Trophoblast cell (in vitro differentiated cells and primary cell): ENCODE measurements around the gene RBL1.
A peak's percentile ranks its signal among the peaks of the same experiment; 100 is the strongest.
"Not testable (repeated sequence)": the region's sequence is repeated elsewhere in the genome, so short reads cannot be mapped to it uniquely, and the experiment has no call there.

ENCODE experiments used
- DNase-seq, 2 donors: peaks; one replicate each; pipeline ENCODE4 v3.0.0-alpha.2; 2016
- H2AFZ ChIP-seq: 2 replicates; pipeline ENCODE4 v1.6.1; 2013; ENCODE audit warnings: low read length, moderate library complexity, mild to moderate bottlenecking; ENCODE audit not compliant: insufficient read depth, poor library complexity
- H2AK5ac ChIP-seq: 2 replicates; pipeline ENCODE4 v1.6.1; 2013; ENCODE audit warnings: mild to moderate bottlenecking, low read length
- H2BK120ac ChIP-seq: 2 replicates; pipeline ENCODE4 v1.6.1; 2013; ENCODE audit warnings: low read length, mild to moderate bottlenecking, moderate library complexity; ENCODE audit not compliant: insufficient read depth, poor library complexity
- H2BK12ac ChIP-seq: 2 replicates; pipeline ENCODE4 v1.6.1; 2013; ENCODE audit warnings: mild to moderate bottlenecking, low read length, moderate library complexity
- H2BK5ac ChIP-seq: 2 replicates; pipeline ENCODE4 v1.6.1; 2013; ENCODE audit warnings: low read length, low read depth, moderate library complexity, mild to moderate bottlenecking; ENCODE audit not compliant: poor library complexity
- H3K14ac ChIP-seq: 2 replicates; pipeline ENCODE4 v1.6.1; 2013; ENCODE audit warnings: mild to moderate bottlenecking, low read length
- H3K18ac ChIP-seq: 2 replicates; pipeline ENCODE4 v1.6.1; 2013; ENCODE audit warnings: mild to moderate bottlenecking, low read length
- H3K23ac ChIP-seq: 2 replicates; pipeline ENCODE4 v1.6.1; 2013; ENCODE audit warnings: low read length
- H3K27ac ChIP-seq: 2 replicates; pipeline ENCODE4 v1.5.1; 2013; ENCODE audit warnings: low read depth, mild to moderate bottlenecking, inconsistent platforms, low read length, moderate library complexity
- H3K27me3 ChIP-seq: 2 replicates; pipeline ENCODE4 v1.6.1; 2013; ENCODE audit warnings: inconsistent platforms, mild to moderate bottlenecking, low read length, moderate library complexity; ENCODE audit not compliant: insufficient read depth
- H3K36me3 ChIP-seq, 2 experiments: 1 replicate in 1 of 2; 2 replicates in 1 of 2; pipeline ENCODE4 v1.6.1; 2013; ENCODE audit warnings: low read length in 2 of 2, mild to moderate bottlenecking in 2 of 2, moderate library complexity in 1 of 2; ENCODE audit not compliant: insufficient read depth in 2 of 2, control insufficient read depth in 1 of 2
- H3K4ac ChIP-seq: 2 replicates; pipeline ENCODE4 v1.6.1; 2013; ENCODE audit warnings: low read depth, mild to moderate bottlenecking, low read length, moderate library complexity
- H3K4me1 ChIP-seq, 2 experiments: 1 replicate in 1 of 2; 2 replicates in 1 of 2; pipeline ENCODE4 v1.6.1; 2013; ENCODE audit warnings: low read length in 2 of 2, mild to moderate bottlenecking in 2 of 2, moderate library complexity in 1 of 2; ENCODE audit not compliant: insufficient read depth in 2 of 2, control insufficient read depth in 1 of 2
- H3K4me2 ChIP-seq: 2 replicates; pipeline ENCODE4 v1.6.1; 2013; ENCODE audit warnings: inconsistent platforms, mild to moderate bottlenecking, low read length, moderate library complexity
- H3K4me3 ChIP-seq: 2 replicates; pipeline ENCODE4 v1.5.1; 2013; ENCODE audit warnings: mild to moderate bottlenecking, low read depth, low read length, inconsistent platforms
- H3K79me1 ChIP-seq: one replicate; pipeline ENCODE4 v1.6.1; 2013; ENCODE audit warnings: low read length
- H3K79me2 ChIP-seq: 2 replicates; pipeline ENCODE4 v1.6.1; 2013; ENCODE audit warnings: low read length, mild to moderate bottlenecking; ENCODE audit not compliant: control insufficient read depth, insufficient read depth, poor library complexity
- H3K9ac ChIP-seq: 2 replicates; pipeline ENCODE4 v1.6.1; 2013; ENCODE audit warnings: mild to moderate bottlenecking, low read length
- H3K9me3 ChIP-seq: 2 replicates; pipeline ENCODE4 v1.6.1; 2013; ENCODE audit warnings: low read depth, mild to moderate bottlenecking, control low read depth, inconsistent platforms, low read length; ENCODE audit not compliant: insufficient read depth
- H4K12ac ChIP-seq: 2 replicates; pipeline ENCODE4 v1.6.1; 2013; ENCODE audit warnings: low read depth, mild to moderate bottlenecking, low read length, moderate library complexity
- H4K8ac ChIP-seq: 2 replicates; pipeline ENCODE4 v1.6.1; 2013; ENCODE audit warnings: low read depth, mild to moderate bottlenecking, low read length, moderate library complexity
- H4K91ac ChIP-seq: one replicate; pipeline ENCODE4 v1.6.1; 2013; ENCODE audit warnings: low read depth, mild to moderate bottlenecking, low read length, moderate library complexity
- WGBS: extraction: QIAGEN DNeasy Blood & Tissue Kit; methylation state at CpG from one replicate; pipeline ENCODE4 v1.1.7; 2013; ENCODE audit warnings: missing lambda C conversion rate; ENCODE audit not compliant: insufficient read length, insufficient coverage; ENCODE audit errors: extremely low coverage; 5-methylcytosine and 5-hydroxymethylcytosine counted together

The RBL1 gene

DNA sequence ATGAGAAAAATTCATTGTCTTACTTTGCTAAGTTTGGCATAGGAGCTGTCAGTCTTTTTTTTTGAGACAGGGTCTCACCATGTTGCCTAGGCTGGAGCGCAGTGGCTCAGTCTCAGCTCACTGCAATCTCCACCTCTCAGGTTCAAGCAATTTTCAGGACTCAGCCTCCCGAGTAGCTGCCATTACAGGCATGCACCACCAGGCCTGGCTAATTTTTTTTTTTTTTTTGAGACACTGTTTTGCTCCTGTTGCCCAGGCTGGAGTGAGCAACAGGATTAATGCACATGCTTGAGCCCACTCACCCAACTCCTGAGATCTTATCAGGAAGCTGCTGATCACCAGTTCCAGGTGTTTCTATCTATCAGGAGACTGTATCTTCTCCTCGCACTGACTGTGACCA, 128.8 kb downstream of the RBL1 start:
- H2AFZ ChIP-seq, H3K4ac ChIP-seq, H3K36me3 ChIP-seq, H4K91ac ChIP-seq, DNase-seq, H2BK120ac ChIP-seq, H4K12ac ChIP-seq, H3K4me2 ChIP-seq, H3K27me3 ChIP-seq, H3K18ac ChIP-seq, H3K4me1 ChIP-seq, H2AK5ac ChIP-seq, H2BK12ac ChIP-seq, H3K23ac ChIP-seq, H2BK5ac ChIP-seq, H3K9ac ChIP-seq, H3K4me3 ChIP-seq, H3K9me3 ChIP-seq, H3K27ac ChIP-seq, H4K8ac ChIP-seq, H3K79me1 ChIP-seq, H3K79me2 ChIP-seq, H3K14ac ChIP-seq: not testable (repeated sequence)
- WGBS, result no CpG with 5 or more reads among the region's 3 CpGs

DNA sequence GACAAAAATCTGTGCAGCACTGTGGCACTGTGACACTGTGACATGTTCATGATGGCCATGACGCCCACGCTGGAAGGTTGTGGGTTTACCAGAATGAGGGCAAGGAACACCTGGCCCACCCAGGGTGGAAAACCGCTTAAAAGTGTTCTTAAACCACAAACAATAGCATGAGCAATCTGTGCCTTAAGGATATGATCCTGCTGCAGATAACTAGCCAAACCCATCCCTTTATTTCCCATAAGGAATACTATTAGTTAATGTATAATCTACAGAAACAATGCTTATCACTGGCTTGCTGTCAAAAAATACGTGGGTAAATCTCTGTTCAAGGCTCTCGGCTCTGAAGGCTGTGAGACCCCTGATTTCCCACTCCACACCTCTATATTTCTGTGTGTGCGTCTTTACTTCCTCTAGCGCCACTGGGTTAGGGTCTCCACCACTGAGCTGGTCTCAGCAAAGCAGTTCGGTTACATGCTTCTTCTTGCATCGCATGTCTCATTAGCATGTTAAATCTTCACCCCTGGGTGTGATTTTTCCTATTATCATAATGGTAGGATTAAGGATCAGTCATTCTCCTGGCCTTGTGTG, 133.3 kb downstream of the RBL1 start:
- not testable (repeated sequence) for H3K36me3 ChIP-seq, H3K79me2 ChIP-seq, H3K23ac ChIP-seq, H4K8ac ChIP-seq, H3K4ac ChIP-seq, H3K9ac ChIP-seq, H2BK12ac ChIP-seq, H3K27ac ChIP-seq, H3K4me3 ChIP-seq, H2BK5ac ChIP-seq, H2BK120ac ChIP-seq, H3K27me3 ChIP-seq, H4K91ac ChIP-seq, H4K12ac ChIP-seq, H3K9me3 ChIP-seq, H2AFZ ChIP-seq, H3K4me1 ChIP-seq, H3K4me2 ChIP-seq, H2AK5ac ChIP-seq, H3K18ac ChIP-seq, H3K14ac ChIP-seq, H3K79me1 ChIP-seq, DNase-seq
- WGBS, result no CpG with 5 or more reads among the region's 9 CpGs

DNA sequence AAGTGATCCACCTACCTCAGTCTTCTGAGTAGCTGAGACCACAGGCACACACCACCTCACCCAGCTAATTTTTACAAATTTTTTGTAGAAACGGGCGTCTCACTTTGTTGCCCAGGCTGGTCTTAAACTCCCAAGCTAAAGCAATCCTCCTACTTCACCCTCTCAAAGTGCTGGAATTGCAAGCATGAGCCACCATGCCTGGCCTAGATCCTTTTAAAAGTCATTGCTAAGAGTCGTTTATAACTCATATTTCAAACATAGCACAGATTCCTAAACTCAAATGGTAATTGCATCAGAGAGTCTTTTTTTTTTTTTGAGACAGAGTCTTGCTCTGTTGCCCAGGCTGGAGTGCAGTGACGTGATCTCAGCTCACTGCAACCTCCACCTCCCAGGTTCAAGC, 136.6 kb downstream of the RBL1 start:
- H3K36me3 ChIP-seq, result no peaks in the 10 kb centered on the region
- no peaks in the 10 kb centered on the region for H3K79me2 ChIP-seq
- no peak overlapping the region for H3K4me2 ChIP-seq
- no peaks in the 10 kb centered on the region for H3K4me1 ChIP-seq
- peaks cover 4% of the 10 kb centered on the region for H3K9me3 ChIP-seq
- no peak overlapping the region for H3K23ac ChIP-seq
- no peak overlapping the region for H4K12ac ChIP-seq
- H3K27me3 ChIP-seq, result no peaks in the 10 kb centered on the region
- H3K4ac ChIP-seq, result no peak overlapping the region
- no peak overlapping the region for H2BK12ac ChIP-seq
- no peak overlapping the region for H2BK120ac ChIP-seq
- no peak overlapping the region for H3K4me3 ChIP-seq
- no peaks in the 10 kb centered on the region for H3K79me1 ChIP-seq
- no peak overlapping the region for H4K8ac ChIP-seq
- H3K18ac ChIP-seq, result no peak overlapping the region
- no peak overlapping the region for H3K14ac ChIP-seq
- H2AK5ac ChIP-seq, result no peak overlapping the region
- WGBS, result no CpG with 5 or more reads among the region's 4 CpGs
- H3K27ac ChIP-seq, result no peak overlapping the region
- peak; percentile 42 to 85 for DNase-seq
- no peak overlapping the region for H2BK5ac ChIP-seq
- no peak overlapping the region for H3K9ac ChIP-seq
- H4K91ac ChIP-seq, result no peak overlapping the region
- H2AFZ ChIP-seq, result no peak overlapping the region

DNA sequence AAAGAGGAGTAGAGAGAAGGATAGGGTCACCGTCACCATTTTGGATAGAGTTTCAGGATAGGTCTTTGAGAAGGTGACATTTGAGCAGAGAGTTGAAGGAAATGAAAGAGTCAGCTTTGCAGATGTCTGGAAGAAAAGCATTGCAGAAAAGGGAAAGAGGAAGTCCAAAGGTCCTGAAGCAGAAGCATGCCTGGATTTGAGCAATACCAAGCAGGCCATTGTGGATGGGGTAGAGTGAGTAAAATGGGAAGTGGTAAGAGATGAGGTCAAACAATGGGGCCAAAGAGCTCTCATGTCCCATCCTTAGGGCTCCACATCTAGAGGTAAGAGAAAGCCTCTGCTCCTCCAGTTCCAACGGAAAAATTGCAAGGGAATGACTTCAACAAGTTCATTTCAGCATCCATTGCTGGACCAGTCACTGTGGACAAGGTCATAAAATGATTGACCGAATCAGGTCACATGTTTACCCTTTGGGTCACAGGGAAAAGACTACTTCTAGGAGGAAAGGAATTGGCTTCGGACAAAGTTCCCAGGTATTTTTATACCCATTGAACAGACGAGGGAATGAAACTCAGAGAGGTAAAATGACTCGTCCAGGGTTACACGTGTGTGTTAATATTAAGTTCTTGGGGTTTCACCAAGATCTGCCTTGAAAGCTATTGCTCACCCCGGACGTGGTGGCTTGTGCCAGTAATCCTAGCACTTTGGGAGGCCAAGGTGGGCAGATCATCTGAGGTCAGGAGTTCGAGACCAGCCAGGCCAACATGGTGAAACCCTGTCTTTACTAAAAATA, 137.7 kb downstream of the RBL1 start:
- no peak overlapping the region for H3K9ac ChIP-seq
- no peak overlapping the region for H2BK12ac ChIP-seq
- H3K9me3 ChIP-seq, result peaks cover 4% of the 10 kb centered on the region
- no peak overlapping the region for H4K91ac ChIP-seq
- H3K4me2 ChIP-seq, result no peak overlapping the region
- H2BK120ac ChIP-seq, result no peak overlapping the region
- DNase-seq, result peak in 1 of 2 donors; percentile 22
- no peaks in the 10 kb centered on the region for H3K27me3 ChIP-seq
- no peak overlapping the region for H3K4me3 ChIP-seq
- no peak overlapping the region for H2AK5ac ChIP-seq
- H4K12ac ChIP-seq, result no peak overlapping the region
- H3K14ac ChIP-seq, result no peak overlapping the region
- no peak overlapping the region for H2AFZ ChIP-seq
- no peak overlapping the region for H4K8ac ChIP-seq
- H3K4me1 ChIP-seq, result no peaks in the 10 kb centered on the region
- H3K18ac ChIP-seq, result no peak overlapping the region
- H3K36me3 ChIP-seq, result no peaks in the 10 kb centered on the region
- H2BK5ac ChIP-seq, result no peak overlapping the region
- H3K4ac ChIP-seq, result no peak overlapping the region
- no peaks in the 10 kb centered on the region for H3K79me1 ChIP-seq
- no peak overlapping the region for H3K27ac ChIP-seq
- H3K23ac ChIP-seq, result no peak overlapping the region
- WGBS, result no CpG with 5 or more reads among the region's 10 CpGs
- H3K79me2 ChIP-seq, result no peaks in the 10 kb centered on the region
